Natural killer cell (primary cell): ENCODE results near the gene OSR1. TPM values are rescaled to one million over a fixed set of nuclear protein-coding genes. Genes with fewer than 3 reads are reported as not detected.

Source experiments
- ATAC-seq, 3 donors: fragments of 150-1000 bp in 2 of 3; fragments of 200-7000 bp in 1 of 3; cut with Tn5 transposase; 1 replicate in 1 of 3; 2 replicates in 2 of 3; pipeline ENCODE4 v1.10.0; 2021; ENCODE audit warnings: mild to moderate bottlenecking in 2 of 3, moderate library complexity in 2 of 3
- DNase-seq, 2 donors: peaks; one replicate each; pipeline versions ENCODE4 v3.0.0 to v3.0.0-alpha.2; 2013 to 2021; ENCODE audit warnings: mixed read lengths in 1 of 2
- H3K27ac ChIP-seq: one replicate; pipeline ENCODE4 v1.5.1; 2013; ENCODE audit warnings: mild to moderate bottlenecking, low read length
- H3K27me3 ChIP-seq: one replicate; pipeline ENCODE4 v1.6.1; 2013; ENCODE audit warnings: low read length; ENCODE audit not compliant: control insufficient read depth, insufficient read depth
- H3K36me3 ChIP-seq: one replicate; pipeline ENCODE4 v1.6.1; 2013; ENCODE audit warnings: low read length; ENCODE audit not compliant: control insufficient read depth, insufficient read depth
- H3K4me1 ChIP-seq: one replicate; pipeline ENCODE4 v1.6.1; 2013; ENCODE audit warnings: low read length; ENCODE audit not compliant: control insufficient read depth, insufficient read depth
- H3K4me3 ChIP-seq: one replicate; pipeline ENCODE4 v1.5.1; 2013; ENCODE audit warnings: low read length
- H3K9me3 ChIP-seq: one replicate; pipeline ENCODE4 v1.6.1; 2013; ENCODE audit warnings: low read length; ENCODE audit not compliant: control insufficient read depth, insufficient read depth
- H3K27ac Mint-ChIP-seq, 2 donors: one replicate each; pipeline ENCODE4 v1.8.0; 2022; ENCODE audit warnings: mild to moderate bottlenecking in 2 of 2, mixed read lengths in 2 of 2, moderate library complexity in 1 of 2
- H3K27me3 Mint-ChIP-seq, 2 donors: one replicate each; pipeline ENCODE4 v1.8.0; 2022; ENCODE audit warnings: low read depth in 2 of 2, mixed read lengths in 2 of 2
- H3K36me3 Mint-ChIP-seq: one replicate; pipeline ENCODE4 v1.8.0; 2022; ENCODE audit warnings: mixed read lengths
- H3K4me1 Mint-ChIP-seq, 2 donors: one replicate each; pipeline ENCODE4 v1.8.0; 2022; ENCODE audit warnings: mixed read lengths in 2 of 2
- H3K4me3 Mint-ChIP-seq: one replicate; pipeline ENCODE4 v1.8.0; 2022; ENCODE audit warnings: mild to moderate bottlenecking, moderate library complexity, mixed read lengths
- H3K9me3 Mint-ChIP-seq, 2 donors: one replicate each; pipeline ENCODE4 v1.8.0; 2022; ENCODE audit warnings: mixed read lengths in 2 of 2
- CTCF ChIP-seq: fragments of 200-600 bp; IDR thresholded peaks from one replicate; pipeline ENCODE4 v1.8.0; 2022; ENCODE audit warnings: antibody characterized with exemption
- WGBS: methylation state at CpG from one replicate; pipeline ENCODE4 v1.1.7; 2013; ENCODE audit warnings: missing lambda C conversion rate; ENCODE audit not compliant: insufficient coverage; 5-methylcytosine and 5-hydroxymethylcytosine counted together
- intact Hi-C: fragments of 100-400 bp; cut with micrococcal nuclease; formaldehyde crosslinking; loops from one replicate; pipeline ENCODE4 v1.14.2; 2022
- total RNA-seq, 4 donors: library from RNA; stranded (reverse); fragments of 120-200 nt in 1 of 4; gene quantifications; one replicate each; pipeline versions ENCODE4 v1.2.3 to v1.2.4, GENCODE V29; 2013 to 2022

OSR1 gene
- total RNA-seq, 3 donors from 2014 or later (not counting 1 experiment from before 2014, with no cell fraction given): not detected

- intact Hi-C loops: loop anchor here (2.0 to 5.0 kb wide), 2 partner anchors 539 to 803 kb away; partner anchors contain the start of genes RDH14 and TTC32
- no peaks in the 10 kb centered on the region for H3K36me3 ChIP-seq
- Mint-ChIP-seq H3K9me3 (no peaks in the 10 kb centered on the region), H3K27ac (peak overlapping the region; percentile 60 to 71), H3K4me3 (peak overlapping the region; percentile 98), H3K36me3 (no peaks in the 10 kb centered on the region), H3K4me1 (peaks cover 24 to 31% of the 10 kb centered on the region in 2 donors), H3K27me3 (peaks cover 16 to 23% of the 10 kb centered on the region in 2 donors)
- H3K4me3 ChIP-seq: peak overlapping the region; percentile 46
- DNase-seq: peak in 1 of 2 donors; percentile 25
- no peak for TF ChIP-seq CTCF
- H3K4me1 ChIP-seq: peaks cover 28% of the 10 kb centered on the region
- H3K27ac ChIP-seq: no peak overlapping the region
- peaks cover 31% of the 10 kb centered on the region for H3K27me3 ChIP-seq
- WGBS: 8% methylated on average over 20 of the region's 20 CpGs
- no peak for ATAC-seq
- H3K9me3 ChIP-seq: no peaks in the 10 kb centered on the region
Measured at GRCh38 chr2:19363474-19363778, 5.0 kb upstream of the OSR1 start.

- 1% methylated on average over 32 of the region's 33 CpGs for WGBS
- H3K4me3 Mint-ChIP-seq: peak overlapping the region; percentile 98
- H3K27ac ChIP-seq: no peak overlapping the region
- H3K4me3 ChIP-seq: peak overlapping the region; percentile 46
- no peaks in the 10 kb centered on the region for H3K36me3 Mint-ChIP-seq
- peaks cover 19 to 28% of the 10 kb centered on the region in 2 donors for H3K27me3 Mint-ChIP-seq
- H3K27ac Mint-ChIP-seq: peak overlapping the region; percentile 60 to 71
- H3K4me1 ChIP-seq: peaks cover 34% of the 10 kb centered on the region
- peaks cover 35% of the 10 kb centered on the region for H3K27me3 ChIP-seq
- H3K9me3 Mint-ChIP-seq: no peaks in the 10 kb centered on the region
- no peaks in the 10 kb centered on the region for H3K9me3 ChIP-seq
- DNase-seq: peak in 1 of 2 donors; percentile 72
- peaks cover 26 to 35% of the 10 kb centered on the region in 2 donors for H3K4me1 Mint-ChIP-seq
- intact Hi-C loops: loop anchor here (1.0 to 5.0 kb wide), 3 partner anchors 15 to 802 kb away; partner anchors contain the start of genes RDH14 and TTC32
- H3K36me3 ChIP-seq: no peaks in the 10 kb centered on the region
- peak; percentile 34 for TF ChIP-seq CTCF
- peak; percentile 44 to 48 (median 48) for ATAC-seq
Measured at GRCh38 chr2:19362755-19363473, 4.5 kb upstream of the OSR1 start.

- no peaks in the 10 kb centered on the region for H3K9me3 ChIP-seq
- peak overlapping the region; percentile 98 for H3K4me3 Mint-ChIP-seq
- DNase-seq (peak in 1 of 2 donors; percentile 74), ATAC-seq (peak; percentile 45 to 56 (median 49))
- H3K27me3 ChIP-seq: peaks cover 42% of the 10 kb centered on the region
- intact Hi-C loops: loop anchor here (1.0 to 5.0 kb wide), 3 partner anchors 14 to 801 kb away; partner anchors contain the start of genes RDH14 and TTC32
- H3K27me3 Mint-ChIP-seq: peaks cover 26 to 33% of the 10 kb centered on the region in 2 donors
- H3K36me3 Mint-ChIP-seq: no peaks in the 10 kb centered on the region
- H3K4me3 ChIP-seq: peak overlapping the region; percentile 46
- H3K9me3 Mint-ChIP-seq: no peaks in the 10 kb centered on the region
- WGBS: 4% methylated on average over 16 of the region's 16 CpGs
- H3K4me1 Mint-ChIP-seq: peaks cover 33 to 42% of the 10 kb centered on the region in 2 donors
- no peak overlapping the region for H3K27ac ChIP-seq
- H3K36me3 ChIP-seq: no peaks in the 10 kb centered on the region
- H3K4me1 ChIP-seq: peaks cover 40% of the 10 kb centered on the region
- no peak for TF ChIP-seq CTCF
- H3K27ac Mint-ChIP-seq: peak overlapping the region; percentile 60 to 71
Measured at GRCh38 chr2:19362094-19362754, 3.8 kb upstream of the OSR1 start.
